Esophagus muscularis mucosa (tissue), 4 donors: ENCODE results near the gene COMT.

Experiments
- CTCF ChIP-seq, 3 experiments: fragments of 200-600 bp in 2 of 3; fragments of 450-650 bp in 1 of 3; sonication (generic) in 2 of 3; IDR thresholded peaks; one replicate each; pipeline ENCODE4 v1.5.1; 2017 to 2019; ENCODE audit warnings: antibody characterized with exemption in 3 of 3, mild to moderate bottlenecking in 2 of 3, moderate library complexity in 1 of 3
- EP300 ChIP-seq: sonication (generic); formaldehyde crosslinking; IDR thresholded peaks from one replicate; pipeline ENCODE4 v1.6.1; 2017; ENCODE audit warnings: antibody characterized with exemption
- POLR2A ChIP-seq: fragments of 450-650 bp; IDR thresholded peaks from one replicate; pipeline ENCODE4 v1.6.1; 2017; ENCODE audit warnings: antibody characterized with exemption, moderate library complexity, mild to moderate bottlenecking, low read depth
- POLR2AphosphoS5 ChIP-seq, 2 donors: sonication (generic); formaldehyde crosslinking; IDR thresholded peaks; one replicate each; pipeline ENCODE4 v1.6.1; 2017; ENCODE audit warnings: antibody characterized with exemption in 2 of 2

DNA sequence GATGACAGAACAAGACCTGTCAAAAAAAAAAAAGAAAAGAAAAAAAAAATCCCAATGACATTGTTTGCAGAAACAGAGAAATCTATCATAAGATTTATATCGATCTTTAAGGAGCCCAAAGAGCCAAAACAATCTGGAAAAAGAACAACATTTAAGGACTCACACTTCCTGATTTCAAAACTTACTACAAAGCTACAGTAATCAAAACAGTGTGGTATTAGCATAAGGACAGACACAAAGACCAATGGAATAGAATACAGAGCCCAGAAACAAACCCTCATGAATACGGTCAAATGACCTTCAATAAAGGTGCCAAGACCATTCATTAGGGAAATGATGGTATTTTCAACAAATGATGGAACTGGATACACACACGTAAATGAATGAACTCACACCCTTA lies 62.9 kb downstream of the COMT start:
- TF ChIP-seq CTCF (IDR thresholded peaks at IDR 0.05), result no peak
- TF ChIP-seq POLR2A, result no peak
- TF ChIP-seq POLR2AphosphoS5 (IDR thresholded peaks at IDR 0.05), result no peak
- no peak for TF ChIP-seq EP300
